GM19372 (cell line): ENCODE measurements around the gene MCF2L.

Experiments used
- ATAC-seq: cut with Tn5 transposase; IDR thresholded peaks from one replicate; pipeline ENCODE4 v1.9.1; 2021; ENCODE audit warnings: mild to moderate bottlenecking, low read depth, moderate library complexity; ENCODE audit not compliant: unreplicated experiment

Gene MCF2L

DNA sequence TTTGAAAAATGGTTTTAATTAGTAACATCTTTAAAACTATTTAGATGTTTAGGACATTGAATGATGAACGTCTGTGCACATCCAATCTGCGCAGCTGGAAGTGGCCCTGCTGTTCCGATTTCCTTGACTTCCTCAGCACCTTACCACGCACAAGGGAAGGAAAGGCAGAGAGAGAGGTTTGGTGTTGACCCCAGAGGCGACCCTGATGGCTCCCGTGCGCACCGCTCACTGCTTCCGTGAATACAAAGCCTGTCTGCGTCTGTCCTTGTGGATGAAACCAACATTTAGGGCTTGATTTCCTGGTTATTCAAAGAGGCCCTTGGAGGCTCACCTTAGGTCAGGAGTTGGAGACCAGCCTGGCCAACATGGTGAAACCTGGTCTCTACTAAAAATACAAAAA, 8.5 kb downstream of the MCF2L start:
- no peak for ATAC-seq

DNA sequence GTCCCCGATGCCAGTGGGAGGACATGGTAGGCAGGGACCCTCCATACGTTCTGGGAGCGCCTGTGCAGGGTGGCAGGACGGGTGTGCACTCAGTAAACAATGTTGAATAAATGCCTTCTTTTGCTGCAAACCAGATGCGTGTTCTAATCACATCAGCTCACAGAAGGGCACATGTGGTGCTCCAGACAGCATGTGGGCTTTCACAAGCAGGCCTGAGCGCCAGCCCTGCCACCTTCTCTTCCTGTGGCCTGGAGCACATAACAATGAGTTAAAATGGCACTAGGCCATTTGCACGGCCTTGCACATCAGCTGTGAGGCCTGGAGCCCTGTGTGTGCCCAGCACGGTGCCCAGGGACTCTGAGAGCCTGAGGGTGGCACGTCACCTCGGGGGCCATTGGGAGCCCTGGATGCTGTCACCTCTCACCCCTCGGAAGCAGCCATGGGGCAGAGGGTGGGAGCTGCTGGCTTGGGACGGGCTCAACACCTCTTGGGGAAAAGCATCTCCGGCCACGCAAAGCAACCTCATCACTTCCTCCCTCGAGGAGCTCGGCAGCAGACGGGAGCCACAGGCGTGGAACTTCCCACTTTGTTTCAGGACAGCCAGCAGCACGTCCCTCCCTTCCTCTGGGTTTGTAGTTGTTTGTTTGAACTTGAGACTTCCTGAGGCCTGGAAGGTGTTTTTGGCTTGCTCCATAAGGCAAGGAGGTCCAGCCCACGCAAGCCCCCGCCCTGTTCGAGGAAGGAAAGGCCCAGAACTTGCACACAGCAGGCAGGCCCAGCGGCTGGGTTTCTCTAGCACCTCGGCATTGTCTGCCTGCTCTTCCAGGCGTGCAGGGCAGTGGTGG, 9.8 kb downstream of the MCF2L start:
- no peak for ATAC-seq

DNA sequence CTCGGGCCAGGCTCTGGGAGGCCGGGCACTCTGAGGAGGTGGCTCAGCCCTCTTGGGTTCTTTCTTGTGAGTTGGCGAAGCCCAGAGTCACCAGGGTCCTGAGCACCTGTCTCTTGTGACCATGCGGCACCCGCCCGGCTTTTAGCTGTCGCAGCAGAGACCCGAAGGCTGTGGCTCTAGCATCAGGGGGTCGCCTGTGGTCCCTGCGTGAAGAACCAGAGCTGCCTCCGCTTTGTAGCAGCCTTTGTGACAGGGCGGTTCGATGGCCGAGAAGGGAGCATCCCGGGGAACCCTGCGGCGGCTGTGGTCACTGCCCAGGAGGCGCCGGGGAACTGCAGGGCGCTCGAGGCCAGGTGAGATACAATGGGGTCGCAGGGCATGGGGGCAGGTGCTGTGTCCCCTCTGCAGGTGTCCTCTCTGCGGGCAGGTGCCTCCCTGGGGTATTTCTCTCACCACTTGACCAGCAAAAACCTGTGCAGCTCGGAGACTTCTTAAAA, 10.4 kb downstream of the MCF2L start:
- no peak for ATAC-seq

DNA sequence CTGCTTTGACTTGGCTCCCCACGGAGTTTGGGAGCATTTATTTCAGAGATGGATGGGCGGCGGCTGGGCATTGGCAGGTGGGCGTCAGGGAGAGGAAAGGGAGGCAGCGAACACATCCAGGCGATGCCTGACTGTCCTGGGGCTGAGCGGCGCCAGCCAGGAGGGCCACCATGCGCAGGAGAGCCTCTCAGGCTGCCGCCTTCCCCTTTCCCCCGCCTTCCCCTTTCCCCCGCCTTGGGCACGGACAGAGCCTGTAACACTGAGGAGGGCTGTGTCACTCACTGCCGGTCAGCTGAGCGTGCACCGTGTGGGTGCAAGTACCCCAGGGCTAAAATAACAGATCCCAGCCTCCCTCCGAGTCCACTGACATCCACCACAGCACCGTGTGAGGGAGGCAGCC, 11.4 kb downstream of the MCF2L start:
- no peak for ATAC-seq

DNA sequence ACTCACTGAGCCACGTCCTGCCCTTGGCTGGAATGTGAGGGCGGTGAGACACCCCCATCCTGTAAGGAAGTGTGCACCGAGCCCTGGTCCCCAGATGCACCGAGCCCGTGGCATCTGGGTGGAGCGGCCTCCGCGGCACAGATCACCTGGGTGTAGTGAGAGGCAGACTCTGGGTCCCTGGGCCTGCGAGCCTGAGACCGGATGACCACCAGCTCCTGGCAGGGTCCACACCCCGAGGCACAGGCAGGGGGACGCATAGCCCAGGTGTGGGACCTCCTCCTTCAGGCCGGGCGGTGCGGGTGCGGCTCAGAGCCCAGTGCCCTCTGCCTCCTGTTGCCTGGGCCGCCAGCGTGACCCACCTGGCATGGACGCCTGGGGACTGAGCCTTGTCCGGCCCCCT, 12.4 kb downstream of the MCF2L start:
- no peak for ATAC-seq

DNA sequence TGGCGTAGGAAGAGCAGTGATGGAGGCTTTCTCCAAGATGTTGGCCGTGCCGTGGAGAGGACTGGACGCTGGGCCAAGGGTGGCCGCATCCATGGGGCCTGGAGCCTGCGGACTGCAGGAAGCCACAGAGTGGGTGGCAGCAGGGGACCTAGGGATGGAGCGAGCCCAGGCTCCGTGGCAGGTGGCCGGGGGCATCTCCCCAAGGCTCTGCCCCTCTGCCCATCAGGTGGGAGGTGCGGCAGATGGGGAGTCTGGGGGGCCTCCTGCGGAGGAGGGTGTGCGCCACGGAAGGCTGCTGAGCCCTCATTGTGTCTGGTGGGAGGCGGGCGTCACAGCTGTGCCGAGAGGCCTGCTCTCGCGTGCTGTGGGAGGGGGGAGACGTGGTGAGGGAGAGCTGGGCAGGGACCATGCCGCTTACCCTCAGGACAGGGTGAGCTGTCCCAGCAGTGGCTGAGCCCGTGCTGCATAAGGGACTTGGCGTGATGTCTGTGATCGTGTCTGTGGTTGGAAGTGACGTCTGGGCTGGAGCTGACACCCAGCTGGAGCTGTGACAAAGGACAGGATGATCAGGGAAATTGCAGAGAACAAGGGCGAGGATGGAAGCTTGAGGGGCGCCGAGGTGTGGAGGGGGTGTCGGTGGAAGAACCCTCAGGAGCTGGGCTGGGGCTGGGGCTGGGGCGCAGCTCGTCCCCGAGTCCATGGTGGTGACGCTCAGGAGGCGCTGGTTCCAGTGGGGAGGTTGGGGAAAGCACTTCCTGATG, 13.4 kb downstream of the MCF2L start:
- no peak for ATAC-seq

DNA sequence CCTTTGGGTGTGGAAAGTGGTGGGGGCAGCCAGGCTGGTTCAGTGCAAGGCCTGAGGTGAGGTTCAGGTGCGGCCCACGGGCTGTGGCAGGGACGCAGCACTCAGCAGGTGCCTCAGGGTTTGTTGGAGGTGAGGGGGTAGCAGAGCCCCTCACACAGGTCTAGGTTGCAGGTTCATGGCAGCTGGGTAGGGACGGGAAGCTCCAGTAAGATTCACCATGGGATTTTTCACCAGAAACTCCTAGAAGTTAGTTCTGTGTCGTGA, 14.0 kb downstream of the MCF2L start:
- ATAC-seq: no peak

DNA sequence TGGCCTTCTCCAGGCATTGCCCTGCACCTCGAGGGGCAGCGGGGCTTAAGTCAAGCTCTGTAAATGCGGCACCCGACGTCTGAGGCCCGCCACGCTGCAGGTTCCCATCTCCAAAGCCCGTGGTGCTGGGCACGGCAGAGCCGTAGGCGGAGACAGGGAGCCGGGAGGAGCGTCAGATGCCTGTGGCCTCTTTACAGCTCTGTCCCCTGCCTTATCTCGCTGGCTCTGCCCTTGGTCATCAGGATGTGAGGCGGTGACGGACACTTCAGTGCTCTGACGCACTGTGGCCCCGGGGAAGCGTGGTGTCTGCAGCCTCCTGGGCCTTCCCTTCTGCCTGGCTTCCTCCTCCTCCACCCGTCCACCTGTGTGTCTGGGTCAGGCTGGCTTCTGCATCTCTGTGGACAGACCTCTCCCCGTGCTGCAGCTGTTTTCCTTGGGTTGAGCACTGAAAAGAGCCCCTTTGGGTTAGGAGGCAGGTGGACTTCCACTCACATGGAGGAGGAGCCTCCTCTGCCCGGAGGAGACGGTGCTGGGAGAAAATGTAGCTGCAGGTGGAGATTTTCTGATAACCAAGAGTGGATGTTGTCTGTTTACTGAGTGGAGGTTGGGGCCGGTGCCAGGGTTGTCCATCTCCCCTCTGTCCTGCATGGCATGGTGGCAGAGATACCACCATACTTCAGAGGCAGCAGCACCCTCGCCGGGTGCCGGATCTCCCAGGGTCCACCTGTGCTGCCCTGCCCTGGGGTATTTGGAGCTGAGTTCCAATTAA, 14.6 kb downstream of the MCF2L start:
- no peak for ATAC-seq

DNA sequence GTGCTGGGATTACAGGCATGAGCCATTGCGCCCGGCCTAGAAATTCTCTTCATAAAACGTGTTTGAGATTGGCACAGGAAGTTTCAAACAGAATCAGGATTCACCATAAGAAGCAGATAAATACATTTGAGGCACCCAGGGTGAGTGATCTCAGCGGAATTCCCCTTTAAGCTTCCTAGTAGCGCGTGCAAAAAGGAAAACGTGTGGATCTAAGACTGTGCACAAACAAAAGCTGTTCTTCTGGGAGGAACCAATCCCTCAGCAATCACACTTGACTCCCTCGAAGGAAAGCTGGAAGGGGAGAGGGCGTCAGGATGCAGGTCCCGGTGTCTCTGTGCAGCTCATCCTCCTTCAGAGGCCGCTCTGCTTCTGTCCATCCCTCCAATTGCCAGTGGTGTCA, 15.5 kb downstream of the MCF2L start:
- no peak for ATAC-seq

DNA sequence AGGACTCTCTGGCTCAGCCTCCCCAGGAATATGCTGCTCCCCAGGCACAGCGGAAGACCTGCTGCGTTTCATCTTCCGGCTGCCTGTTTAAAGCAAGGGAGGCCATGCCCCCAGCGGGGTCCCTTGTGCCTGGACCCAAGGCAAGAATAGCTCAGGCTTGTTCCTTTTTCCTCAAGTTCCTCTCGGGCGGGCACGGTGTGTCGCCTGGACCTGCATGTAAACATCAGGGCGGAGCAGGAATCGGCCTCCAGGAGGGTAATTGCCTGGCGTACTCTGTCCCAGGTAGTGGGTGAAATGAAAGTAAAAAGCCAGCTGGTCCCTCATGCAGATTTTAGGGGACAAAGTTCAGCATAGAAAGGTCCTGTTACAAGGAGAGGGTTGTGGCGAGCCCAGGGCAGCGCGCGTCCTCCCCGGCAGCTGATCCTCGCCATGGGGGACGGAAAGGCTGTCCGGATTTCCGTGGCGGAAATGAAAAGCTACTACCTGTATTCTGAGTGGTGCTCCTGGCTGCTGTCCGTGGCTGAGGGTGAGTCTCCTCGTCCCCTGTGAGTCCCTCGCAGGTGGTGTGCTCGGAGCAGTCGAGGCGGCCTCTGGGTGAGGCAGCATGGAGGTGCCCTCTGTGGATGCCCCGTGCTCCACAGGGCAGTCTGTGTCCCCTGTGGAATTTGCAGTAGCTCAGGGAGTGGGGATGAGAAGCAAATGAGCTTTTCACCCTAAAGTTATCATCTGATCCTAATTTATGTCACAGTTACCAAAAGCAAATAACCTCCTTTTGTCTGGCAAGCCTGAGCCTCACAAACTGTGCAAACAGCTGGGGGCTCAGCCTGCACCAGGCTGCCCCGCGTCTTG, 16.2 kb downstream of the MCF2L start:
- ATAC-seq: no peak

DNA sequence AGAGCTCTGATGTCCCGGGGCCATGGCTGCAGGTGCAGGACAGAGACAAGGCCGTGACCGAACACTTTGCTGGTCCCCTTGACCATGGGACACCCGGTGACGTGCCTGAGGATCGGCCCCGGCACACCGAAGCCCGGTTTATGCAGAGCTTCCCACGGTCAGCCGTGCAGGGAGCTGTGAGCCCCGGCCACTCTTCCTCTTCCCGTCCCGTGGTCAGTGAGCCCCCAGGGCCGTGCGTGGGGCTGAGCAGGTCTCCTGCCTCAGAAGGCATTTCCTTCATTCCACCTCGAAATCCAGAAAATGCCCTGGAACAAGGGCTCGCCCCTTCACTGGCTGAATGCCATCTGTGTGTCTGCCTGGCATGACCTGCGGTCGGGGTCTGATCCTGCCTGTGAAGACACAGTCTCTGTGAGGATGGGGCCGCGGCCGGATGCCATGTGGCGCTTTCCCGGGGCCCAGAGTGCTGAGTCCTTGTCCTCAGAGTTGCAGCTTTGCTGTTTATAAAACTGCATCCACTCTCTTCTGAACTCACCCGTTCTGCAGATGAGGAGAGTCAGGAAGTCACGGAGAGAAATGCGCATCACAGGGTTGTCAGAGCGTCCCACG, 16.9 kb downstream of the MCF2L start:
- no peak for ATAC-seq

DNA sequence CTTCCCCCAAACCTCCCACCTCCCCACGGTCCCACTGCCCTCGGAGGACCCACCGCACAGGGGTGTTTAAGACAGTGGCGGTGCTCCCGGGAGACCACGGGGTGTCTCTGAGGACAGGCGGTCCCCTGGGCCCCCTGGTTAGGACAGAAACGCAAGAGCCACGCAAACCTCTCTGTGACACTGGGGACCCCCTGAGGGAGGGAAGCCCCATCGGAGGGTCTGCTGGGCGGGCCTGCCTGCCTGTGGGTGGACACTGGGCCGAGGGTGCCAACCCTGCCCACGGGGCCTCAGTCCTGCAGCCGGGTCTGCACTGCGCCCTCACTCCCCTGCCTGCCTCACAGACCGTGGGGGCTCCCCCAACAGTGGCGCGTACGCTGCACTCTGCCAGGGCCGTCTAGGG, 17.5 kb downstream of the MCF2L start:
- no peak for ATAC-seq

DNA sequence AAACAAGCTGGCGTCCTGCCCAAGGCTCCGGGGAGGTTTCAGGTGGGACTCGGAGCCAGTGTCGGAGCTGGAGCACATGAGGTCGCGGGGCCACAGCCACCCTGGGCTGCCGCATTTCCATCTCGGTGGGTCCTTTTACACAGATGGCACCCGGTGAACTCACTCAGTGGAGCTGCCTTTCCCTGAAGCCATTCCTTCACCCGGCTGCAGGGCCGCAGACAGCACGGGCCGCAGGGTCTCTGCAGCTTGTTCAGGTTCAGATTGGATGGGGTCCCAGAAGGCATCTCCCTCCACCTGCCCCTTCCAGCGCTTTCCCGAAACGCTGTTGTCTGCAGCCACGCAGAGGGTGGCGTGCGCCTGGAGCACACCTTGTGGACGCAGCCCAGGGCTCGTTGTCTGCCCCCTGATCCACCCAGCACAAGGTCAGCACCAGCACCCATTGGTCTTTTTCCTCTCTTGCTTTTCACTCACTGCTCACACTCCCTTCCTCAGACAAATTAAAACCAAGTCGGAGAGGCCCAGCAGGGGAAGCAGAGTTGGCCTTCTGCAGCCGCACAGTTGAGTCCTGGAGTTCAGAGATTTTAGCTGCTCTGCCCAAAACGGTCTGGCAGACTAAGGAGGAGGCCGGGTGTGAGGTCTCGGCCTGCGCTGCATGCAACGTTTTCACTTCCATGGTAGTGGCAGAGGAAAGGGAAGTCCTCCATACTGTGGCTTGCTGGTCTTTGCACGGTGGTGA, 18.1 kb downstream of the MCF2L start:
- ATAC-seq: no peak

DNA sequence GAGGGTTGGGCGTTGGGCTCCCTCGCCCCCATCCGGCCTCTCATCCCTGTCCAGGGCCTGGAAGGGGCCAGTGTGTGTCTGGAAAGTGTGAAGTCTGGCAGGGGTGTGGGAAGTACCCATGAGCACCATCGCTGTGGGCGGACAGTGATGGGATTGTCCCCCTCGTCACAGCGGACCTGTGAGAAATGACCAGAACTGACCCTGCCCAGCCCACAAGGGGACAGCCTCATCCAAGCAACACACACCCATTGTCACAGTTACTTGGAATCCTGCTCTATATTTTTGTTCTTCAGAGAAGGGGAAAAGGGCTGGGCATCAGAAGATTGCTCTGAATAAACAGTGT, 18.6 kb downstream of the MCF2L start:
- no peak for ATAC-seq

DNA sequence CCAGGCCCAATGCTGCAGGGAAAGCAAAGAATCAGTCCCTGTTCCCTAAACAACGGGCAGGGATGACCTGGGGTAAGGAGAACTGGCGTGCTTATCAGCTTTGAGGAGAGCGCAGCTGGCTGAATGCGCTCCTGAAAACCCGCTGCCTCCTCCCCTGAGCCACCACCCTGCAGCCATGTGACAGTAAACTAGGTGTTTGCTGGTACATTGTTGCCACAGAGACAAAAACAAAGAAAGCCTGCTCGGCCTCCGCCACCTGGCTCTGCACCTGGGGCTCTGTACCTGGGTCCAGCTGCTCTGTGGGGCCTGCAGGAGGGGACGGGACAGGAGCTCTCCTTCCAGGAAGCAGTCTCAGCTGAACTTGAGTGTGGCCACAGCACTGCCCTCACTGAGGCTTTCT, 21.8 kb downstream of the MCF2L start:
- no peak for ATAC-seq

DNA sequence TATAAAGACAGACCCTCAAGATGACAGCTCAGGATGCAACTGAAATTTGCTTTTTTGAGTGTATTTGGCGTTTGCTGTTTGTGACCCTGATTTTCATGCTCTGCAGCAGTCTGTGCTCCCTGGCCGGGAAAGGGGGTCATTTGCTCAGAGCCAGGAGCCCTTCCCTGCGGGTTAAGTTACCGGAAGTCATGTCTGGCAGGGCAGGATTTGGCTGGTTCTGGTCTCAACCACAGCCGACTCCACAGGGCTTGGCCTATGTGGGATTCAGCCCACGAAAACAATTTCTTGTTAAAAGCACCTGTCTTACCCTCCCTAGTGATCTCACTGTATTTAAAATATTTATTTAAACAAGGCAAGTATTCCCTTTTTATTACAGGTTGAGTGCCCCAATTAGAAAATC, 22.6 kb downstream of the MCF2L start:
- ATAC-seq: no peak

DNA sequence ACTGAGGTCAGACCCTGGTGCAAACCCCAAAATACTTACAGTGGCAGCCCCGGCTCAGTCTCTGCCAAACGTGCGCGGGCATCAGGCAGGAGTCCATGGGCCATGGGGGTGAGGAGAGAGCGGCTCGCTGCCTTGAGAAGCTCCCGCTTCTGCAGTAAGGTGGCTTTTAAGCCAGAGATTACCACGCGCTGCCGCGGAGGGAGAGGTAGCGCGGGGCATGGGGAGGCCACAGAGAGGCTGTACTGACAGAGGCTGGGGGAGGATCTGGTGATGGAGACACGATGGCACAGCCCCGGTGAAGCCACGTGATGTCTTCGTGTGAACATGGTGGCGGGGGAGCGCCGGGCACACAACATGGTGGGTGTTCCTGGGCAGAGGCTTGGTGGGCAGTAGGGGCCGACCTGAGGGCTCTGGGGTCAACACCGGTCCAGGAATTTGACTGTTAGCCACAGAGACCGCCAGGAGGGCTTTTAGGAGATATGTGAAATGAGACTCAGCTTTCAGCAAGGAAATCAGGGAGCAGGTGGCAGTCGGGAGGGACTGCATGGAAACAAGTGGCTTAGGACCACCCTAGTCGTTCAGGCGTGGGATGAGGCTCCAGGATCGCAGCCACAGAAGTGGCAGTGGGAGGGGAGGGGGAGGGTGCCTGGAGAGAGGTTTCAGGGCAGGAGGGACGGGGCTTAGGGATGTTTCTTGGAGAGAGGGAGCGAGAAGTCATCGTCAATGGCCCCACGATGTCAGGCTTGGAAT, 24.1 kb downstream of the MCF2L start:
- no peak for ATAC-seq

DNA sequence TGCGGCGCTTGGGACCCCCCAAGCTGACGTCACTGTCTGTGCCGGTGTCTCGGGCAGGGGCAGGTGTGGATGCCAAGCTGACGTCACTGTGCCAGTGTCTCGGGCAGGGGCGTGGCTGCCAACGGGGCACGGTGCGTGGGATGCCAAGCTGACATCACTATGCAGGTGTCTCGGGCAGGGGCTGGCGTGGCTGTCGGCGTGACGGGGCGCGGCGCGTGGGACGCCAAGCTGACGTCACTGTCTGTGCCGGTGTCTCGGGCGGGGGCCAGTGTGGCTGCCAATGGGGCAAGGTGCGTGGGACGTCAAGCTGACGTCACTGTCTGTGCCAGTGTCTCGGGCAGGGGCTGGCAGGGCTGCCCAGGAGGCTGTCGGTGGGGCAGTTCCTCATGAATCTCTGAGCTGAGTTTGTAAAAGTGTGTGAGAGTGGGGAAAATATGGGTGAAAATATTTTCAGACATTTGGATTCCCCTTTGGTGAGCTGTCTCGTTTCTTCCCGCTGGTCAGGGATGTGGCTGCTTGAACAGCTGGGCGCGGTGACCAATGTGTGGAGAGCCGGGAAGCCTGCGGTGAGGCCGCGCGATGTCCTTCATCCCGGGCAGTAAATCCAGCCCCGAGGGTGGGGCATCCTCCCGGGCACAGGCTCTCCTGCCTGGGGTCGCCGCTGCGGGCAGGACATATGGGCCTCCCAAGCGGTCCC, 25.2 kb downstream of the MCF2L start:
- ATAC-seq: no peak
